BLaER1 treated with 17β-estradiol and CSF1 and Interleukin-3, amounts not matched to agents 10 nM and 100 nM (cell line): ENCODE results near the gene HELZ.
A peak's percentile ranks its signal among the peaks of the same experiment; 100 is the strongest.

Experiments
- H3K27ac ChIP-seq, 11 experiments: shearing (Covaris generic); formaldehyde crosslinking; 2 replicates each; pipeline ENCODE4 v1.8.1; 2022
- H3K27me3 ChIP-seq, 11 experiments: shearing (Covaris generic); formaldehyde crosslinking; 2 replicates each; pipeline ENCODE4 v1.8.1; 2022
- H3K36me3 ChIP-seq, 11 experiments: shearing (Covaris generic); formaldehyde crosslinking; 2 replicates each; pipeline ENCODE4 v1.8.1; 2022
- H3K4me1 ChIP-seq, 10 experiments: shearing (Covaris generic); formaldehyde crosslinking; 2 replicates each; pipeline ENCODE4 v1.8.1; 2022
- H3K4me2 ChIP-seq, 11 experiments: shearing (Covaris generic); formaldehyde crosslinking; 2 replicates each; pipeline ENCODE4 v1.8.1; 2022
- H3K4me3 ChIP-seq, 10 experiments: shearing (Covaris generic); formaldehyde crosslinking; 2 replicates each; pipeline ENCODE4 v1.8.1; 2022
- H3K9ac ChIP-seq, 11 experiments: shearing (Covaris generic); formaldehyde crosslinking; 2 replicates each; pipeline ENCODE4 v1.8.1; 2022
- H3K9me3 ChIP-seq, 11 experiments: shearing (Covaris generic); formaldehyde crosslinking; replicated peaks in 1 of 11; 2 replicates each; pipeline ENCODE4 v1.8.1; 2022
- H4K20me1 ChIP-seq, 11 experiments: shearing (Covaris generic); formaldehyde crosslinking; 2 replicates each; pipeline ENCODE4 v1.8.1; 2022
- Cebpa-rat ChIP-seq, 11 experiments: shearing (Covaris generic); IDR thresholded peaks; 2 replicates each; pipeline ENCODE4 v1.8.1; 2022

HELZ gene

GRCh38 chr17:67162771-67163170, 82.2 kb downstream of the HELZ start:
- no peak for TF ChIP-seq Cebpa-rat (IDR thresholded peaks at IDR 0.05)
- Histone ChIP-seq H3K4me3 (no peak overlapping the region), H3K4me1 (peaks cover 0 to 61% (median 21%) of the 10 kb centered on the region in 10 experiments; a peak in 13 of 20 replicates), H3K9ac (no peak overlapping the region), H3K4me2 (peak overlapping the region in 4 of 11 experiments; percentile 11 to 95 (median 64); a peak in 6 of 22 replicates), H3K36me3 (peaks cover 68 to 100% (median 82%) of the 10 kb centered on the region in 11 experiments), H3K9me3 (no peaks in the 10 kb centered on the region), H3K27me3 (no peaks in the 10 kb centered on the region), H3K27ac (peak overlapping the region in 2 of 11 experiments; percentile 6 to 85; a peak in 2 of 22 replicates), H4K20me1 (peaks cover 0 to 37% (median 0%) of the 10 kb centered on the region in 11 experiments; a peak in 3 of 22 replicates)

- H3K9me3 ChIP-seq = 0 out of 22 replicates have a peak, but pooled peaks cover 0 to 3% (median 0%) of the 10 kb centered on the region in 11 experiments
- peaks cover 0 to 52% (median 21%) of the 10 kb centered on the region in 10 experiments; a peak in 13 of 20 replicates for H3K4me1 ChIP-seq
- no peak overlapping the region for H3K4me3 ChIP-seq
- no peak for TF ChIP-seq Cebpa-rat (IDR thresholded peaks at IDR 0.05)
- no peak overlapping the region for H3K27ac ChIP-seq
- no peak overlapping the region for H3K9ac ChIP-seq
- H4K20me1 ChIP-seq = peaks cover 0 to 46% (median 0%) of the 10 kb centered on the region in 11 experiments; a peak in 4 of 22 replicates
- no peaks in the 10 kb centered on the region for H3K27me3 ChIP-seq
- H3K36me3 ChIP-seq = peaks cover 69 to 100% (median 83%) of the 10 kb centered on the region in 11 experiments
- no peak overlapping the region for H3K4me2 ChIP-seq
These were observed 83.4 kb downstream of the HELZ start for GRCh38 chr17:67161573-67161972.

GRCh38 chr17:67160791-67161190, 84.2 kb downstream of the HELZ start:
- Histone ChIP-seq H3K4me2 (no peak overlapping the region), H3K36me3 (peaks cover 65 to 97% (median 80%) of the 10 kb centered on the region in 11 experiments), H3K27me3 (no peaks in the 10 kb centered on the region), H3K9me3 (0 out of 22 replicates have a peak, but pooled peaks cover 0 to 3% (median 0%) of the 10 kb centered on the region in 11 experiments), H3K9ac (no peak overlapping the region), H3K27ac (no peak overlapping the region), H3K4me3 (no peak overlapping the region), H3K4me1 (peaks cover 0 to 46% (median 20%) of the 10 kb centered on the region in 10 experiments; a peak in 13 of 20 replicates), H4K20me1 (peaks cover 0 to 51% (median 0%) of the 10 kb centered on the region in 11 experiments; a peak in 4 of 22 replicates)
- TF ChIP-seq Cebpa-rat (IDR thresholded peaks at IDR 0.05) = no peak

- H4K20me1 ChIP-seq = peaks cover 0 to 76% (median 0%) of the 10 kb centered on the region in 11 experiments; a peak in 4 of 22 replicates
- H3K4me2 ChIP-seq = no peak overlapping the region
- H3K4me1 ChIP-seq = peaks cover 0 to 18% (median 0%) of the 10 kb centered on the region in 10 experiments; a peak in 9 of 20 replicates
- H3K27ac ChIP-seq = no peak overlapping the region
- TF ChIP-seq Cebpa-rat (IDR thresholded peaks at IDR 0.05) = no peak
- no peak overlapping the region for H3K9ac ChIP-seq
- no peaks in the 10 kb centered on the region for H3K27me3 ChIP-seq
- H3K4me3 ChIP-seq = no peak overlapping the region
- peaks cover 57 to 94% (median 75%) of the 10 kb centered on the region in 11 experiments for H3K36me3 ChIP-seq
- 0 out of 22 replicates have a peak, but pooled peaks cover 0 to 3% (median 0%) of the 10 kb centered on the region in 11 experiments for H3K9me3 ChIP-seq
These were observed 87.0 kb downstream of the HELZ start for GRCh38 chr17:67157732-67158639.

- H3K27me3 ChIP-seq = no peaks in the 10 kb centered on the region
- H3K4me1 ChIP-seq = peaks cover 0 to 17% (median 0%) of the 10 kb centered on the region in 10 experiments; a peak in 4 of 20 replicates
- H3K4me3 ChIP-seq = no peak overlapping the region
- 0 out of 22 replicates have a peak, but pooled peaks cover 0 to 3% (median 0%) of the 10 kb centered on the region in 11 experiments for H3K9me3 ChIP-seq
- no peak overlapping the region for H3K9ac ChIP-seq
- H4K20me1 ChIP-seq = peaks cover 0 to 77% (median 0%) of the 10 kb centered on the region in 11 experiments; a peak in 5 of 22 replicates
- no peak overlapping the region for H3K27ac ChIP-seq
- peak overlapping the region in 1 of 11 experiments; percentile 13; a peak in 2 of 22 replicates for H3K4me2 ChIP-seq
- no peak for TF ChIP-seq Cebpa-rat (IDR thresholded peaks at IDR 0.05)
- H3K36me3 ChIP-seq = peaks cover 57 to 93% (median 74%) of the 10 kb centered on the region in 11 experiments
These were observed 88.5 kb downstream of the HELZ start for GRCh38 chr17:67156269-67157199.

GRCh38 chr17:67152824-67153223, 92.2 kb downstream of the HELZ start:
- no peak overlapping the region for H3K27ac ChIP-seq
- no peak overlapping the region for H3K4me3 ChIP-seq
- H3K27me3 ChIP-seq = no peaks in the 10 kb centered on the region
- H3K36me3 ChIP-seq = peaks cover 67 to 94% (median 85%) of the 10 kb centered on the region in 11 experiments
- no peak overlapping the region for H3K4me2 ChIP-seq
- peaks cover 0 to 75% (median 0%) of the 10 kb centered on the region in 11 experiments; a peak in 5 of 22 replicates for H4K20me1 ChIP-seq
- no peak overlapping the region for H3K9ac ChIP-seq
- H3K9me3 ChIP-seq = 0 out of 22 replicates have a peak, but pooled peaks cover 0 to 3% (median 0%) of the 10 kb centered on the region in 11 experiments
- peaks cover 0 to 17% (median 0%) of the 10 kb centered on the region in 10 experiments; a peak in 4 of 20 replicates for H3K4me1 ChIP-seq
- no peak for TF ChIP-seq Cebpa-rat (IDR thresholded peaks at IDR 0.05)

GRCh38 chr17:67151717-67152116, 93.3 kb downstream of the HELZ start:
- Histone ChIP-seq H3K27ac (no peak overlapping the region), H3K9me3 (no peaks in the 10 kb centered on the region), H3K9ac (no peak overlapping the region), H3K27me3 (no peaks in the 10 kb centered on the region), H3K4me1 (peaks cover 0 to 11% (median 0%) of the 10 kb centered on the region in 10 experiments; a peak in 3 of 20 replicates), H3K36me3 (peaks cover 71 to 94% (median 88%) of the 10 kb centered on the region in 11 experiments), H4K20me1 (peaks cover 0 to 77% (median 0%) of the 10 kb centered on the region in 11 experiments; a peak in 5 of 22 replicates), H3K4me2 (no peak overlapping the region), H3K4me3 (no peak overlapping the region)
- no peak for TF ChIP-seq Cebpa-rat (IDR thresholded peaks at IDR 0.05)

- H3K4me2 ChIP-seq = no peak overlapping the region
- no peaks in the 10 kb centered on the region for H3K27me3 ChIP-seq
- H3K4me3 ChIP-seq = no peak overlapping the region
- peaks cover 0 to 8% (median 0%) of the 10 kb centered on the region in 10 experiments; a peak in 2 of 20 replicates for H3K4me1 ChIP-seq
- no peaks in the 10 kb centered on the region for H3K9me3 ChIP-seq
- TF ChIP-seq Cebpa-rat (IDR thresholded peaks at IDR 0.05) = no peak
- H3K36me3 ChIP-seq = peaks cover 74 to 96% (median 90%) of the 10 kb centered on the region in 11 experiments
- no peak overlapping the region for H3K9ac ChIP-seq
- peaks cover 0 to 80% (median 0%) of the 10 kb centered on the region in 11 experiments; a peak in 5 of 22 replicates for H4K20me1 ChIP-seq
- no peak overlapping the region for H3K27ac ChIP-seq
These were observed 94.2 kb downstream of the HELZ start for GRCh38 chr17:67150826-67151225.
